HG03159 (cell line): Measurements from ENCODE around the gene IKZF4.
"Not testable (repeated sequence)": the region's sequence is repeated elsewhere in the genome, so short reads cannot be mapped to it uniquely, and the experiment has no call there.

Source experiments
- ATAC-seq: cut with Tn5 transposase; IDR thresholded peaks from one replicate; pipeline ENCODE4 v1.9.1; 2021; ENCODE audit warnings: mild to moderate bottlenecking, moderate library complexity; ENCODE audit not compliant: unreplicated experiment

IKZF4 gene

DNA sequence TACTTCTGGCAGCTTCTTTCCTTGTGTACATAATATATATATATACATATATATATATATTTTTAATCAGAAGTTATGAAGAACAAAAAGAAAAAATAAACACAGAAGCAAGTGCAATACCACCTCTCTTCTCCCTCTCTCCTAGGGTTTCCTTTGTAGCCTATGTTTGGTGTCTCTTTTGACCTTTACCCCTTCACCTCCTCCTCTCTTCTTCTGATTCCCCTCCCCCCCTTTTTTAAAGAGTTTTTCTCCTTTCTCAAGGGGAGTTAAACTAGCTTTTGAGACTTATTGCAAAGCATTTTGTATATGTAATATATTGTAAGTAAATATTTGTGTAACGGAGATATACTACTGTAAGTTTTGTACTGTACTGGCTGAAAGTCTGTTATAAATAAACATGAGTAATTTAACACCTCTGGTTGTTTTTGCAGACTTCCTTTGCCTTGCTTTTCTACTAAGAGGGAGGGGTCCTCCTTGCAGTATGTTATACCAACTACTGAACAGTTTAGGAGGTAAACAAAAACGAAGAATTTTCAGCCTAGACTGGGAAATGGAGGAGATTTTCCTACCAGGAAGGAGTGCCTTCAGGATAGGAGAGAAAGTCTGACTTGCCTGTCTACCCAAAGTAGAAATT, 17.3 kb downstream of the IKZF4 start:
- ATAC-seq: no peak

DNA sequence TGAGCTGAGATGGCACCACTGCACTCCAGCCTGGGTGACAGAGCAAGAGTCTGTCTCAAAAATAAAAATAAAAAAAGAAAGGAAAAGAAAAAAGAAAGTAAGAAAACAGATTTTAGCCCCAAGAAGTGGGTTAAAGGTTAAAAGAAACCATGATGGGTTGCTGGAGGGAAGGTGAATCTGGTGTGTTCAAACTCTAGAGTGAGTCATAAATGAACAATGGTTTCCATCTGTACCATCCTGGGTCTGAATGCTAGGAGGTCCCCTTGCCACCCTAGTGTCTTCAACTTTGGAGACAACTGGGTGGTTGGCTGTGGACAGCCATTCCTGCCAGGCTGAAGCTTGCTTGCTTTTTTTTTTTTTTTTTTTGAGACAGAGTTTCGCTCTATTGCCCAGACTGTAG, 19.3 kb downstream of the IKZF4 start:
- no peak for ATAC-seq

DNA sequence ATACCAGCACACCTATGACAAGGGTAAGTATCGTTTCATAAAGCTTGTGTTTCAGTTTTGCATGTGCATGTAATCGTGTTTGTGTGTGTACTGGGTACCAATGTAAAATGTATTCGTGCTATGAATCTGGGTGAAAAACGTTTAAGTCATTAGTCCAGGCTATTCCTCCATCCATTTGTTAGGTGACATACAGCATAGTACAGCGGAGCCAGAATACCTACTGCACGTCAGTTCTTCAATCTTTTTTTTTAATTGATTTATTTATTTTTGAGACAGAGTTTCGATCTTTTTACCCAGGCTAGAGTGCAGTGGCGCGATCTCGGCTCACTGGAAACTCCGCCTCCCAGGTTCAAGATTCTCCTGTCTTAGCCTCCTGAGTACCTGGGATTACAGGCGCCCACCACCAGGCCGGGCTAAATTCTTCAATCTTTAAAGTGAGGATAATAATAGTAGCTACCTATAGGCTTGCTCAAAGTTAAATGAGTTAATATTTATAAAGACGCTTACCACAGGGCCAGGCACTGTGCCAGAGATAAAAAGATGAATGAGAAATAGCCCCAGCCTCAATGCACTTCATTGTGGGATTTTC, 20.2 kb downstream of the IKZF4 start:
- ATAC-seq: peak; percentile 4

DNA sequence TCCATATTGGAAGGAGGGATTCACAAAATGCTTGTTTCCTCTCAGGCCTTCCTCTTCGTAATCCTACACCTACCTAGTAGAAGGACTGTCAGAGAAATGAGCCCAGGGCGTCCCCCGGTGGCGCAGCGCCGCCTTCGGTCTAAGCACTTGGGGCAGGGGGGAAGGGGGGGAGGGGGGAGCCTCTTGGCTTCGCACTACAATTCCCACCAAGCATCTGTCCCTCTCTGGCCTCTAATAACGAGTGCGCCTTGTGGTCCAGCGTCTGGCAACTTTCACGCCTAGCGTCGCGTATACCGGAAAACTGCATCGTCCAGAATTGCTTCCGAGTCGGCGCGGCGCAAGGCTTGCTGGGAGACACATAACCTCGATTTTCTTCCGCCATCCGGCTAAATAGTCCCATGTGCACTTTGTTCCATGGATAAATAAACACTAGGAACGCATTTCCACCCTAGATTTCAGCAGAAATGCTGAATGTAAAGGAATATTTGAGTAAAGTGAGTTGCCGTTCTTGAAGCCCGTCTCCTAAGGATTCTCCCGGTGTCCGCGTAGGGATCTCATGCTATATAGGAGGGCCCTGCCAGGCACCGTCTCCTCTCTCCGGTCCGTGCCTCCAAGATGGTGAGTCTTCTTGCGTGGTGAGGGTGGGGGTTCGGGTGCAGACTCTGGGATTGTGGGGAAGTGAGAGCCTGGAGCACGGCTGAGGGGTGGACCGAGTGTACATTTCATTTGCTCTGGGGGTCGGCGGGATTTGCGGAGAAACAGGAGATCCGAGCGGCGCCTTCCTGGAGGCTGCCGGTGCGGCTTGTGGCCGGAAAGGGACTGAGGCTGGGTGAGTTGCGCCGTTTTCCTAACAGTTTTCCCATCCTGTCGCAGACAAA, 20.9 kb downstream of the IKZF4 start, which contains the start of gene RPS26:
Gene RPS26 (plus strand): TSS at position 367 of the 878 bp plus-strand sequence. CDS start 249 bp downstream, at position 616.
- peak; percentile 96 for ATAC-seq

DNA sequence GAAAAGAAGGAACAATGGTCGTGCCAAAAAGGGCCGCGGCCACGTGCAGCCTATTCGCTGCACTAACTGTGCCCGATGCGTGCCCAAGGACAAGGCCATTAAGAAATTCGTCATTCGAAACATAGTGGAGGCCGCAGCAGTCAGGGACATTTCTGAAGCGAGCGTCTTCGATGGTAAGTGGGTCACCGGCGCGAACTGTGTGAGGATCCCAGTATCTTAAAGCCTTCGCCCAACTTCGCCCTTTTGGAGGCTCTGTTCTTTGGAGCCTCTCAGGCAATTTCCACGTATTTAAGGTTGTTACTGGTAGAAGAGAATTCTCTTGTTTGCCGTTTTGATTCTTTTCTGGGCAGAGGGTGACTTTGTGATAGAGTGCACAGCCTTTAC, 21.6 kb downstream of the IKZF4 start:
- not testable (repeated sequence) for ATAC-seq

DNA sequence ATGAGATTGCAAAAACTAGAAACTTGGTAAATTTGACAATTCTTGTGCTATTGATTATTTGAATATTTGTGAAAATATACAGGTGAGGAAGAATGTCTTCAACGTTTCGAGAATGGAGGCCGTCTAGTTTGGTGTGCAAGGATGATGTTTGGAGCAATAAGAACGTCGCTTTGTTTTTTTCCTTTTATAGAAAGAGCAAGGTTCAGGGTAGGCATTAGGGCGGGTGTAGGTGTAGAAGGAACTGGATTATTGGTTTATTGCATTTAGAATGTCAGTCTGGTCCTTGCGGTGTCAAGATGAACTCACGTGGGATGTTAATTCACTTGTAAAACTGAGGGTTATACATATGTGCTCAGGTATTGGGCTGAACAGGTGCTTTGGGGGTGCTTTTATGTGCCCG, 22.0 kb downstream of the IKZF4 start:
- ATAC-seq: no peak

DNA sequence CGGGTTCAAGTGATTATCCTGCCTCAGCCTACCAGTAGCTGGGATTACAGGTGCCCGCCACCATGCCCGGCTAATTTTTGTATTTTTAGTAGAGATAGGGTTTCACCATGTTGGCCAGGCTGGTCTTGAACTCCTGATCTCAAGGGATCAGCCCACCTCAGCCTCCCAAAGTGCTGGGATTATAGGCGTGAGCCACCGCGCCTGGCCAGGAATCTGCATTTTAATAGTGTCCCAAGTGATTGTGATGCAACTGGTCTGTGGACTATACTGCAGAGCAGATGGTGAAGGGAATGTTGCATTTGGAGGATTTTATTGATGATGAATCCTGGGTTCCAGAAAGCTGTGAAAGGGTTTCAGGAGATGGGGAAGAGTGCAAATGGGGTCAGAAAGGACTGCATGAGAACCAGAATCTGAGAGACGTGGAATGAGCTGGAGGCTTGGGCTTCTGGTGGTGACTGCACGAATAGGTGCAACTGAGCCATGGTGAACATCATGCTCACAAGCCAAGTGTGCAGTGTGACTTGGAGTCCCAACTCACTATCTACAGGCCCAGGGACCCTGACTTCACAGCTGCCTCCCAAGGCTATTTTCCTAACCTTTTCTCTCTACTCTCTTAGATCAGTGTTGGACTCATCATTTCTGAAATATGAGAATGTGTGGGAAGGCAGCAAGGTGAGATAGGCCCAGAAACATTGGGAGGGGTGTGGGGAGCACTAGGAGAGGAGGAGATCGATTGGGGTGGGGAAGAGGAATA, 25.4 kb downstream of the IKZF4 start:
- no peak for ATAC-seq

DNA sequence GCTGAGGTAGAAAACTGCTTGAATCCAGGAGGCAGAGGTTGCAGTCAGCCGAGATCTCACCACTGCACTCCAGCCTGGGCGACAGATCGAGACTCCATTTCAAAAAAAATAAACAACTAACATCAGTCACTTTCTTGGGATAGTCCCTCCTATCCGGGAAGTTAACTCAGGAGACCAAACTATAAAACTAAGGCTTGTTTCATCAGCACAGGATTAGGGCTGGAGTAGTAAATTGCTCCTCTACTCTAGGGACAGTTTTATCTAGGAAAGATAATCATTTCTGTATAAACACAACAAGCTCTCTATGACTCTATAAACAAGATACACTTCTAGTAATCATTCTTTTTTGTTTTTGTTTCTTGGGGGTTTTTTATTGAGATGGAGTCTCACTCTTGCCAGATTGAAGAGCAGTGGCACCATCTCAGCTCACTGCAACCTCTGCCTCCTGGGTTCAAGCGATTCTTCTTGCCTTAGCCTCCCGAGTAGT, 32.6 kb downstream of the IKZF4 start:
- no peak for ATAC-seq

DNA sequence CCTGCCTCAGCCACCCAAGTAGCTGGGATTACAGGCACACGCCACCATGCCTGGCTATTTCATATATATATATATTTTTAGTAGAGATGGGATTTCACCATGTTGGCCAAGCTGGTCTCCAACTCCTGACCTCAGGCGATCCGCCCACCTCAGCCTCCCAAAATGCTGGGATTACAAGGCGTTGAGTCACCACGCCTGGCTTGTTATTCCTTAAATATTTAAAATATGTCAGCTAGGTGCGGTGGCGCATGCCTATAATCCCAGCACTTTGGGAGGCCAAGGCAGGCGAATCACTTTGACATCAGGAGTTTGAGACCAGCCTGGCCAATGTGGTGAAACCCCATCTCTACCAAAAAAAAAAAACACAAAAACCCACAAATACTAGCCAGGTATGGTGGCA, 39.1 kb downstream of the IKZF4 start:
- ATAC-seq: not testable (repeated sequence)

DNA sequence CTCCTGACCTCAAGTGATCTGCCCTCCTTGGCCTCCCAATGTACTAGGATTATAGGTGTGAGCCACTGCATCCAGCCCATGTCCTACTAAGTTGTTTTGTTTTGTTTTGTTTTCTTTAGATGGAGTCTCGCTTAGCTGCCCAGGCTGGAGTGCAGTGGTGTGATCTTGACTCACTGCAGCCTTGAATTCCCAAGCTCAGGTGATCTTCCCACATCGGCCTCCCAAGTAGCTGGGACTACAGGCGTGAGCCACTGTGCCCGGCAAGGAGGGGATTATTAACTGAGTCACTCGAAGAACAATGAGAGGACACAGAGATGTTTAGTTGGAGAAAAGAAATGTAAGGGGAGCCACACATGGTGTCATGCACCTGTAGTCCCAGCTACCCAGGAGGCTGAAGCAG, 41.1 kb downstream of the IKZF4 start:
- no peak for ATAC-seq

DNA sequence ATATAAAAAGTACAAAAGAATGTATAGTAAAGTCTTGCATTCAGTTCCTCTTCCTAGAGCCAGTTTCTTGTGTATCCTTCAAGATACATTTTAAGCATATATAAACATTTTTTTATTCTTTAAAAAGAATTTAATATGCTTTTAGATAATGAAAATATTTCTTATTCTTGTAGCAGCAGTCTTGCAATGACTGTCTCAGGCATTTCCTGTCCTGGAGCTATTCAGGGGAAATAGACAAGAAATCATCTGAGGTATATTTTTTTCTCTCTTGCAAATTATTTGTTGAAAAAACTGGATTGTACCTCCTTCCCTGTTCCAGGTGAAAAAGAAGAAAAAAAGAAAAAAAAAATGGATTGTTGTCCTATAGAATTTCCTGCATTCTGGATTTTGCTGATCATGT, 42.2 kb downstream of the IKZF4 start:
- no peak for ATAC-seq

DNA sequence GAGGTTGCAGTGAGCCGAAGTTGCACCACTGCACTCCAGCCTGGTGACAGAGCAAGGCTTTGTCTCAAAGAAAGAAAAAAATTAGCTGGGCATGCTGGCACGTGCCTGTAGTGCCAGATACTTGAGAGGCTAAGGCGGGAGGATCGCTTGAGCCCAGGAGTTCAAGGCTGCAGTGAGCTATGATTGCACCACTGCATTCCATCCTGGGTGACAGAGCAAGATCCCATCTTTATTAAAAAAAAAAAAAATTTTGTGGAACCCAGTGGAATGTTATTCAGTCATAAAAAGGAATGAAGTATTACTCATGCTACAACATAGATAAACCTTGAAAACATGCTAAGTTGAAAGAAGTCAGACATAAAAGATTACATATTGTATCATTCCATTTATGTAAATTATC, 50.8 kb downstream of the IKZF4 start:
- no peak for ATAC-seq

DNA sequence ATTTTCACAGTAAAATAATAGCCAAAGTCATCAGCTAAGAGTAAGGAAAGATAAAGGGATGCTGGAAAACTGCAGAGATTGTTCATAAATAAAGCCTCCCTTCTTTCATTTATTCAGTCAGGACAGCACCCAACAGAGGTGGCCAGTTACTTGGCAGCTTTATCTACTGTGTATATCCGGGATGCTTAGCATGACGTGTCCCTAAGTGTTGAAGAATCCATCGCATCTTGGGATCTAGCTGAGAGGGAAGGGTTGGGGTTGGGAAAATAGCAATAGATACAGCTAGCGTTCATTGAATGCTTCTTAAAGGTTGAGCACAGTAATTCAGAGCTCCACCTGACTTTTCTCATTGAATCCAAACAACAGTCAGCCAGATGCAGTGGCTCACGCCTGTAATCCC, 53.6 kb downstream of the IKZF4 start:
- no peak for ATAC-seq

DNA sequence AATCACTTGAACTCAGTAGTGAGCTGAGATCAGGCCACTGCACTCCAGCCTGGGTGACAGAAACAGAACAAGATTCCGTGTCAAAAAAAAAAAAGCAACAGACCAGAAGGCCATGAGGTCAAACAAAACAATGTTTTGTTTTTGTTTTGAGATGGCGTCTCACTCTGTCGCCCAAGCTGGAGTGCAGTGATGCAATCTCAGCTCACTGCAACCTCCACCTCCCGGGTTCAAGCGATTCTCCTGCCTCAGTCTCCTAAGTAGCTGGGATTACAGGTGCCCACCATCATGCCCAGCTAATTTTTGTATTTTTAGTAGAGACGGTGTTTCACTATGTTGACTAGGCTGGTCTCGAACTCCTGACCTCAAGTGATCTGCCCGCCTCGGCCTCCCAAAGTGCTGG, 57.1 kb downstream of the IKZF4 start:
- ATAC-seq: not testable (repeated sequence)

DNA sequence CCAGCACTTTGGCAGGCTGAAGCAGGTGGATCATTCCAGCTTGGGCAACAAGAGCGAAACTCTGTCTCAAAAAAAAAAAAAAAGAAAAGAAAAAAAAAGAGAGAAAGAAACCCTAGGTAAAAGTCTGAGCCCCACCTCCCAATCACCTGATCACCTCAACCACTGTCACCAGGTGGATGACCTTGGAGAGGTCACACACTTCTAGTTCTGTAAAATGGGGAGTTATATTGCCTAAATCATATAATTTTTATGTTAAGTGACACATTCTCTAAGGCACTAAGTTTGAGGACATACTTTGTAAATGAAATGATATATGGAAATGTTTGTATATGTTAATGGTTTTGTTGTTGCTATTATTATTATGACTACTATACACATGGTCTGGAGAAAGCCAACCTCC, 57.6 kb downstream of the IKZF4 start:
- no peak for ATAC-seq

DNA sequence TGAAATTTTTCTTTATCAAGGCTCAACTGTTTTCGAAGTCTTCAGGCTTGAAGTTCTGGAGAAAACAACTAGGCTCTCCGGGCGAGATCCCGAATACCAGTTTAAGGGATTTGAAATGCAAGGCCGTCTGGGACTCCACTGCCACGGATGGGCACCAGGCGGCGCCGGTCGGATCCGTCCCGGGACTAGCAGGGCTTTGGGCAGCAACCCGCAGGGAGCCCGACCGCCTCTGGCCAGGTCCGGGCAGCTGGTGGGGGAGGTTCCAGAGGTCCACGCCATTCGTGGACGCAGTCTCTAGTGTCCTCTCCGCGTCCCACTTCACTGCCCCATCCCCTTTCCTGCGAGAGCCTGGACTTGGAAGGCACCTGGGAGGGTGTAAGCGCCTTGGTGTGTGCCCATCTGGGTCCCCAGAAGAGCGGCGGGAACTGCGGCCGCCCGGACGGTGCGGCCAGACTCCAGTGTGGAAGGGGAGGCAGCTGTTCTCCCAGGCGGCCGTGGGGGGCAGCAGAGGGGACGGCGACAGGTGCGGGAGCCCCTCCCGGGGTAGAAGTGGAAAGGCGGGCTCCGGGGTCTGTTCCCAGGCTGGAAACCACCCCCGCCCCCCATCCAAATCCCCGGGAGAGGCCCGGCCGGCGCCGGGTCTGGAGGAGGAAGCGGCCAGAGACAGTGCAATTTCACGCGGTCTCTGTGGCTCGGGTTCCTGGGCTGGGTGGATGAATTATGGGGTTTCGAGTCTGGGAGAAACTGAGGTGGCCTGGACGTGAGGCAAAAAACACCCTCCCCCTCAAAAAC, 58.3 kb downstream of the IKZF4 start:
- peak; percentile 62 for ATAC-seq

DNA sequence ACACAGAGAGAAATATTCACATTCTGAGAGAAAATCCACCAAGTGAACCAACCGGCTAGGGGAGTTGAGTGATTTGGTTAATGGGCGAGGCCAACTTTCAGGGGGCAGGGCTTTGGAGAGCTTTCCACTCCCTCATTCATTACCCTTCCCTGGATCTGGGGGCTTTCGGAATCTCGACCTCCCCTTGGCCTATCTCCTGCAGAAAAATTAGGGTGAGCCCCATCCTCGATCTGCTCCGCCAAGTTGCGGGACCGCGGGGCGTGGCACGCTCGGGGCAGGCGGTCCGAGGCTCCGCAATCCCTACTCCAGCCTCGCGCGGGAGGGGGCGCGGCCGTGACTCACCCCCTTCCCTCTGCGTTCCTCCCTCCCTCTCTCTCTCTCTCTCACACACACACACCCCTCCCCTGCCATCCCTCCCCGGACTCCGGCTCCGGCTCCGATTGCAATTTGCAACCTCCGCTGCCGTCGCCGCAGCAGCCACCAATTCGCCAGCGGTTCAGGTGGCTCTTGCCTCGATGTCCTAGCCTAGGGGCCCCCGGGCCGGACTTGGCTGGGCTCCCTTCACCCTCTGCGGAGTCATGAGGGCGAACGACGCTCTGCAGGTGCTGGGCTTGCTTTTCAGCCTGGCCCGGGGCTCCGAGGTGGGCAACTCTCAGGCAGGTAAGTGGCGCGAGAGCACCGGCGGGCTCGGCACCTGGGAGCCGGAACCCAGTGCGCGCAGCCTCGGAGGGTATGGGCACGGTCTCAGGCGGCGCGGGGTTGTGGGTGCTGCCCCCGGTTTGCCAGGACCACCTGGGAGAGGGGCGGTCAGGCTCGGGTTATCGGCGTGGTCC, 59.1 kb downstream of the IKZF4 start, which contains the start of gene ERBB3:
Gene ERBB3 (plus strand): TSS at position 443 of the 833 bp plus-strand sequence. CDS start 136 bp downstream, at position 579.
- ATAC-seq: no peak

DNA sequence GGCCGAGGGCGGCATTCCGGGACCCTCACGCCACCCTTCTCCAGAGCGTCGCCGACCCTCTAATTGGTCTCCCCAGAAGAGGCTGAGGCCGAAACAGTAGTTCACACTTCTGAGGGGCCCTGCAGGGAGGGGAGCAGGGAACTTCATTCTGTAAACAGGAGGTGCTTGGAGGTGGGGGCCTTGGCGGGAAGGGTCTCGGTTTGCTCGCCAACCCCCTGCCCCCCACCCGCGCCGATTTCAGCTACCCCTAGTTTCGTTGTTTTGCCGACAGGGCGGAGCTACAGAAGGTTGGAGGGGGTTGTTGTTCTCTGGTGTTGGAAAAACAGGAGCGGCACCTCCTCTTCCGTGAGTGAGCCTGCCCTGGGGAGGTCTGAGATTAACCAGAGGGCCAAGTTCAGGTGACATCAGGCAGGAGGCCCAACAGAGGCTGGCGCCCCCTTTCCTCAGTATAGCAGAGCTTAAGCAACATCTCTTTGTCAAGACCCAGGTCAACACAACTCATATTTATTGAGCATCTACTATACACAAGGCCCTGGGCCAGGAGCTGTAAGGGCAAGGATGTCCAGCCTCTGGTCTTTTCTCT, 59.8 kb downstream of the IKZF4 start:
- ATAC-seq: no peak
